SU-DHL-6 (cell line): ENCODE results near the gene UBR7.

Experiments used
- CTCF ChIP-seq: fragments of 200-600 bp; sonication (generic); IDR thresholded peaks from one replicate; pipeline ENCODE4 v1.5.1; 2017; ENCODE audit warnings: antibody characterized with exemption, mild to moderate bottlenecking, low read length, moderate library complexity; ENCODE audit not compliant: insufficient read depth, poor library complexity, severe bottlenecking
- EZH2phosphoT487 ChIP-seq: fragments of 200-600 bp; sonication (generic), shearing (Covaris generic); conservative IDR thresholded peaks from 2 replicates; pipeline ENCODE4 v1.6.1; 2018; ENCODE audit warnings: mild to moderate bottlenecking, antibody characterized with exemption, low read length, moderate library complexity, mixed read lengths

- TF ChIP-seq EZH2phosphoT487 = no peak
- TF ChIP-seq CTCF = no peak
These were observed 5.4 kb downstream of the UBR7 start for GRCh38 chr14:93212432-93212831.
